RWPE2 (cell line): Measurements from ENCODE around the gene STRN3.

Experiments
- ATAC-seq: fragments of 200-7000 bp; cut with Tn5 transposase; 3 replicates; pipeline ENCODE4 v1.9.1; 2021; ENCODE audit warnings: low read depth
- DNase-seq: peaks from one replicate; pipeline ENCODE4 v3.0.0-alpha.2; 2020; ENCODE audit warnings: low spot score
- H3K27ac ChIP-seq: fragments of 450-650 bp; 2 replicates; pipeline ENCODE4 v1.5.1; 2017; ENCODE audit warnings: mild to moderate bottlenecking; ENCODE audit not compliant: poor library complexity, severe bottlenecking
- H3K27me3 ChIP-seq: fragments of 250-450 bp; sonication (Bioruptor Pico); 2 replicates; pipeline ENCODE4 v1.5.1; 2021; ENCODE audit warnings: mild to moderate bottlenecking, moderate library complexity; ENCODE audit not compliant: insufficient read depth, poor library complexity, severe bottlenecking
- H3K36me3 ChIP-seq: fragments of 250-450 bp; sonication (Bioruptor Pico); 2 replicates; pipeline ENCODE4 v1.5.1; 2020; ENCODE audit warnings: low read depth, mild to moderate bottlenecking, moderate library complexity
- H3K4me1 ChIP-seq: fragments of 250-450 bp; sonication (Bioruptor Pico); 2 replicates; pipeline ENCODE4 v1.5.1; 2021; ENCODE audit warnings: mild to moderate bottlenecking, moderate library complexity; ENCODE audit not compliant: insufficient read depth, poor library complexity, severe bottlenecking
- H3K4me3 ChIP-seq: fragments of 250-450 bp; sonication (Bioruptor Pico); 2 replicates; pipeline ENCODE4 v1.5.1; 2021; ENCODE audit warnings: mild to moderate bottlenecking, moderate library complexity; ENCODE audit not compliant: severe bottlenecking
- H3K9me3 ChIP-seq: fragments of 250-450 bp; sonication (Bioruptor Pico); 2 replicates; pipeline ENCODE4 v1.5.1; 2021; ENCODE audit warnings: mild to moderate bottlenecking, moderate library complexity; ENCODE audit not compliant: severe bottlenecking
- CTCF ChIP-seq: fragments of 450-650 bp; IDR thresholded peaks from one replicate; pipeline ENCODE4 v1.5.1; 2017; ENCODE audit warnings: mild to moderate bottlenecking, moderate library complexity; ENCODE audit not compliant: poor library complexity, severe bottlenecking

Gene STRN3

GRCh38 chr14:31026450-31027235 is 464 bp upstream of the STRN3 start:
- H3K4me1 ChIP-seq = peaks cover 29% of the 10 kb centered on the region
- peak overlapping the region; percentile 81 for H3K4me3 ChIP-seq
- no peaks in the 10 kb centered on the region for H3K9me3 ChIP-seq
- peak overlapping the region; percentile 95 for H3K27ac ChIP-seq
- no peak for TF ChIP-seq CTCF
- H3K27me3 ChIP-seq = no peaks in the 10 kb centered on the region
- DNase-seq (peak; percentile 98), ATAC-seq (peak; percentile 92)
- H3K36me3 ChIP-seq = peaks cover 24% of the 10 kb centered on the region

- ATAC-seq (peak; percentile 28), DNase-seq (peak; percentile 68)
- H3K9me3 ChIP-seq = no peaks in the 10 kb centered on the region
- TF ChIP-seq CTCF = no peak
- H3K4me3 ChIP-seq = peak within 1 kb of the TSS; percentile 81
- peak within 1 kb of the TSS; percentile 95 for H3K27ac ChIP-seq
- H3K36me3 ChIP-seq = peaks cover 35% of the 10 kb centered on the region
- H3K4me1 ChIP-seq = peaks cover 23% of the 10 kb centered on the region
- H3K27me3 ChIP-seq = no peaks in the 10 kb centered on the region
Observed at GRCh38 chr14:31025367-31026076, 657 bp downstream of the STRN3 start, which contains the start of gene AP4S1. AP4S1 (plus strand) TSS chr14:31025649; CDS start chr14:31066197, 40,548 bp downstream.

- DNase-seq = no peak
- ATAC-seq = peak; percentile 3; the same call in 2 of the 3 replicates
- peaks cover 42% of the 10 kb centered on the region for H3K36me3 ChIP-seq
- H3K27me3 ChIP-seq = no peaks in the 10 kb centered on the region
- H3K27ac ChIP-seq = peak overlapping the region; percentile 95
- peak overlapping the region; percentile 81 for H3K4me3 ChIP-seq
- no peaks in the 10 kb centered on the region for H3K9me3 ChIP-seq
- peaks cover 23% of the 10 kb centered on the region for H3K4me1 ChIP-seq
- no peak for TF ChIP-seq CTCF
Observed at GRCh38 chr14:31024577-31025366, 1.4 kb downstream of the STRN3 start.

- peaks cover 47% of the 10 kb centered on the region for H3K36me3 ChIP-seq
- peak overlapping the region; percentile 81 for H3K4me3 ChIP-seq
- no peak overlapping the region for H3K27ac ChIP-seq
- no peak for ATAC-seq
- no peak for TF ChIP-seq CTCF
- DNase-seq = no peak
- peaks cover 23% of the 10 kb centered on the region for H3K4me1 ChIP-seq
- H3K9me3 ChIP-seq = no peaks in the 10 kb centered on the region
- no peaks in the 10 kb centered on the region for H3K27me3 ChIP-seq
Observed at GRCh38 chr14:31024010-31024480, 2.1 kb downstream of the STRN3 start.
